A549 (cell line): ENCODE results near the gene LEFTY1. TPM values are rescaled to one million over a fixed set of nuclear protein-coding genes. Genes with fewer than 3 reads are reported as not detected.

Source experiments
- ATAC-seq, 2 experiments: fragments of 200-7000 bp in 1 of 2; fragments of >200 bp in 1 of 2; cut with Nextera tagmentation in 1 of 2; cut with Tn5 transposase in 1 of 2; 3 replicates each; pipeline versions ENCODE4 v1.8.0 to v1.9.1; 2018 to 2020; ENCODE audit warnings: mild to moderate bottlenecking in 1 of 2, moderate library complexity in 1 of 2
- CTCF ChIA-PET: fragments of 300-600 bp; sonication (Branson Sonifier 250); formaldehyde crosslinking; extraction: SDS; loops from one replicate; lab custom pipeline; 2021; ENCODE audit warnings: antibody characterized with exemption, inconsistent platforms; lab: Yijun Ruan, JAX
- POLR2A ChIA-PET: fragments of 350-600 bp; formaldehyde crosslinking; extraction: SDS; loops from one replicate; lab custom pipeline; 2021; ENCODE audit warnings: antibody characterized with exemption, inconsistent platforms; lab: Yijun Ruan, JAX
- DNase-seq, 2 experiments: peaks; one replicate each; pipeline versions ENCODE4 v3.0.0 to v3.0.0-alpha.2; 2011 to 2016; ENCODE audit warnings: low read depth in 1 of 2, low spot score in 1 of 2
- FAIRE-seq: peaks from 2 replicates; lab custom pipeline; 2011; peaks lifted over from hg19 to GRCh38; lab: Jason Lieb, UNC
- H3K27ac ChIP-seq, 2 experiments: fragments of >200 bp; sonication (Bioruptor Twin); formaldehyde crosslinking; 3 replicates each; pipeline ENCODE4 v1.5.1; 2016 to 2017
- H3K4me1 ChIP-seq: fragments of >200 bp; sonication (Bioruptor Twin); formaldehyde crosslinking; 3 replicates; pipeline ENCODE4 v1.6.1; 2016
- H3K4me2 ChIP-seq: fragments of >200 bp; sonication (Bioruptor Twin); formaldehyde crosslinking; 3 replicates; pipeline ENCODE4 v1.6.1; 2016
- H3K4me3 ChIP-seq: fragments of >200 bp; sonication (Bioruptor Twin); formaldehyde crosslinking; 3 replicates; pipeline ENCODE4 v1.5.1; 2016
- H3K9me3 ChIP-seq: fragments of >200 bp; sonication (Bioruptor Twin); formaldehyde crosslinking; 3 replicates; pipeline ENCODE4 v1.6.1; 2016
- ATOH8 ChIP-seq: fragments of 250-450 bp; sonication (Bioruptor Pico); IDR thresholded peaks from 2 replicates; pipeline ENCODE4 v1.5.0; 2020; ENCODE audit warnings: low read depth, mild to moderate bottlenecking, moderate library complexity
- BCL3 ChIP-seq: fragments of >200 bp; sonication (Bioruptor Twin); formaldehyde crosslinking; IDR thresholded peaks from 3 replicates; pipeline ENCODE4 v1.6.1; 2016
- CBX2 ChIP-seq: fragments of 200-600 bp; sonication (generic); IDR thresholded peaks from 2 replicates; pipeline ENCODE4 v1.6.1; 2016; ENCODE audit warnings: low read depth, mild to moderate bottlenecking, borderline replicate concordance
- ESRRA ChIP-seq: fragments of 150-350 bp; IDR thresholded peaks from 2 replicates; pipeline ENCODE4 v1.6.1; 2014; ENCODE audit warnings: mild to moderate bottlenecking, low read length, borderline replicate concordance
- FOSB ChIP-seq: fragments of 250-450 bp; sonication (Bioruptor Pico); IDR thresholded peaks from 2 replicates; pipeline ENCODE4 v1.5.0; 2020; ENCODE audit warnings: mild to moderate bottlenecking, moderate library complexity
- FOSL2 ChIP-seq, 2 experiments: fragments of 450-650 bp in 1 of 2; fragments of >200 bp in 1 of 2; sonication (Bioruptor Twin) in 1 of 2; formaldehyde crosslinking; IDR thresholded peaks; 2 replicates each; pipeline versions ENCODE4 v1.5.0 to v1.6.1; 2016 to 2020; ENCODE audit warnings: mild to moderate bottlenecking in 1 of 2, moderate library complexity in 1 of 2
- HES2 ChIP-seq: fragments of >200 bp; sonication (Bioruptor Twin); formaldehyde crosslinking; IDR thresholded peaks from 2 replicates; pipeline ENCODE4 v1.6.1; 2016
- HOXA7 ChIP-seq: fragments of 250-450 bp; sonication (Bioruptor Pico); IDR thresholded peaks from 2 replicates; pipeline ENCODE4 v1.5.0; 2020; ENCODE audit warnings: mild to moderate bottlenecking, moderate library complexity
- HOXB13 ChIP-seq: fragments of 250-450 bp; sonication (Bioruptor Pico); IDR thresholded peaks from 2 replicates; pipeline ENCODE4 v1.5.0; 2020; ENCODE audit warnings: low read depth, mild to moderate bottlenecking, moderate library complexity
- JUN ChIP-seq, 2 experiments: fragments of >200 bp; sonication (Bioruptor Twin); formaldehyde crosslinking; IDR thresholded peaks; 2 replicates in 1 of 2; 3 replicates in 1 of 2; pipeline ENCODE4 v1.6.1; 2016 to 2017
- MYC ChIP-seq: IDR thresholded peaks from 2 replicates; pipeline ENCODE4 v1.6.1; 2012; ENCODE audit warnings: mild to moderate bottlenecking, inconsistent platforms, low read length, improper control_type of control experiment, borderline replicate concordance
- PBX3 ChIP-seq: IDR thresholded peaks from 2 replicates; pipeline ENCODE4 v1.6.1; 2012
- PHF8 ChIP-seq: fragments of 200-600 bp; sonication (generic); IDR thresholded peaks from 2 replicates; pipeline ENCODE4 v1.6.1; 2016; ENCODE audit warnings: low read depth, mild to moderate bottlenecking, antibody characterized with exemption, moderate library complexity, borderline replicate concordance
- POLR2AphosphoS2 ChIP-seq: conservative IDR thresholded peaks from 2 replicates; pipeline ENCODE4 v1.6.1; 2012; ENCODE audit warnings: low read length, improper control_type of control experiment, inconsistent platforms
- RARB ChIP-seq: fragments of 250-450 bp; sonication (Bioruptor Pico); IDR thresholded peaks from 2 replicates; pipeline ENCODE4 v1.8.0; 2021; ENCODE audit warnings: mild to moderate bottlenecking, moderate library complexity
- REST ChIP-seq: fragments of 200-600 bp; sonication (generic); IDR thresholded peaks from 2 replicates; pipeline ENCODE4 v1.6.1; 2016; ENCODE audit warnings: antibody characterized with exemption, mild to moderate bottlenecking, moderate library complexity
- RNF2 ChIP-seq: fragments of 200-600 bp; sonication (generic); IDR thresholded peaks from 2 replicates; pipeline ENCODE4 v1.6.1; 2016; ENCODE audit warnings: low read depth, mild to moderate bottlenecking, antibody characterized with exemption, moderate library complexity, borderline replicate concordance
- SREBF2 ChIP-seq: fragments of 450-650 bp; IDR thresholded peaks from 2 replicates; pipeline ENCODE4 v1.6.1; 2014; ENCODE audit warnings: mild to moderate bottlenecking, moderate library complexity
- TP53 ChIP-seq: fragments of 250-450 bp; sonication (Bioruptor Pico); IDR thresholded peaks from 2 replicates; pipeline ENCODE4 v1.5.0; 2021; ENCODE audit warnings: mild to moderate bottlenecking, moderate library complexity
- ZC3H11A ChIP-seq: fragments of 450-650 bp; IDR thresholded peaks from 2 replicates; pipeline ENCODE4 v1.6.1; 2014; ENCODE audit warnings: antibody characterized with exemption, mild to moderate bottlenecking
- ZNF302 ChIP-seq: fragments of 250-450 bp; sonication (Bioruptor Pico); IDR thresholded peaks from 2 replicates; pipeline ENCODE4 v1.9.0; 2021; ENCODE audit warnings: inconsistent platforms, mild to moderate bottlenecking, moderate library complexity
- ZSCAN20 ChIP-seq: fragments of 250-450 bp; sonication (Bioruptor Pico); IDR thresholded peaks from 2 replicates; pipeline ENCODE4 v1.8.0; 2022; ENCODE audit warnings: mild to moderate bottlenecking, moderate library complexity
- WGBS: methylation state at CpG from one replicate; pipeline ENCODE4 v1.1.6; 2017; ENCODE audit errors: missing lambda C conversion rate; 5-methylcytosine and 5-hydroxymethylcytosine counted together
- polyA plus RNA-seq, 4 experiments: library from polyadenylated mRNA; depleted of rRNA in 3 of 4; stranded (reverse); fragments of >200 nt; fragmentation: RNase III in 1 of 4; extraction: RNeasy Plus Mini Kit Qiagen cat#74134 plus additional on column Dnase treatment in 1 of 4; gene quantifications; 2 replicates in 3 of 4; 3 replicates in 1 of 4; pipeline ENCODE4 v1.2.3, GENCODE V29; 2011 to 2017

LEFTY1 gene
- polyA plus RNA-seq, 2 of the 4 experiments (the other 2 are of a cell fraction), result 0.10 to 1.00 TPM

GRCh38 chr1:225896494-225896893 is 7.5 kb upstream of the LEFTY1 start:
- H3K4me2 ChIP-seq, result no peak overlapping the region; the same call in 2 of the 3 replicates
- ATAC-seq (no peak), DNase-seq (no peak), FAIRE-seq (no peak)
- CTCF ChIA-PET, result interaction anchor here (1.2 to 7.3 kb wide), 4 partner anchors 15 to 415 kb away, joined by 3 to 53 read pairs (median 4); no protein-coding TSS in a partner anchor
- H3K9me3 ChIP-seq, result no peaks in the 10 kb centered on the region
- peaks cover 6% of the 10 kb centered on the region for H3K4me1 ChIP-seq
- TF ChIP-seq TP53 (CRISPR knock-in tag), result no peak
- no peak for TF ChIP-seq CBX2
- no peak for TF ChIP-seq ESRRA
- no peak for TF ChIP-seq HOXB13
- TF ChIP-seq POLR2AphosphoS2, result no peak
- POLR2A ChIA-PET, result no interaction called here
- no peak overlapping the region for H3K4me3 ChIP-seq
- 76% methylated on average over 5 of the region's 5 CpGs for WGBS
- H3K27ac ChIP-seq, result no peak overlapping the region

GRCh38 chr1:225892307-225892706 is 3.4 kb upstream of the LEFTY1 start:
- ATAC-seq (no peak), FAIRE-seq (no peak), DNase-seq (no peak)
- Histone ChIP-seq H3K4me1 (peaks cover 35% of the 10 kb centered on the region), H3K4me2 (no peak overlapping the region), H3K27ac (no peak overlapping the region), H3K4me3 (no peak overlapping the region), H3K9me3 (no peaks in the 10 kb centered on the region)
- CTCF ChIA-PET, result interaction anchor here (1.8 to 19.4 kb wide), 2 partner anchors 10 to 15 kb away, joined by 7 to 207 read pairs; partner anchors contain the start of gene TMEM63A
- POLR2A ChIA-PET, result no interaction called here
- WGBS, result 79% methylated on average over 6 of the region's 6 CpGs
- TF ChIP-seq MYC (no peak), PHF8 (no peak), ESRRA (no peak), HES2 (no peak), FOSB (CRISPR knock-in tag) (no peak), ZC3H11A (no peak), BCL3 (no peak)

- ChIA-PET CTCF (interaction anchor here (1.1 to 19.4 kb wide), 4 partner anchors 9 to 417 kb away, joined by 3 to 207 read pairs (median 5); partner anchors contain the start of gene TMEM63A), POLR2A (interaction anchor here (1.6 kb wide), 1 partner anchor 9 kb away, joined by 4 read pairs; the partner anchor contains the start of gene TMEM63A)
- H3K4me2 ChIP-seq, result no peak overlapping the region
- FAIRE-seq (no peak), ATAC-seq (peak in 1 of 2 experiments; percentile 12; a peak in 2 of 6 replicates), DNase-seq (peak in 1 of 2 experiments; percentile 36)
- no peaks in the 10 kb centered on the region for H3K9me3 ChIP-seq
- 86% methylated on average over 14 of the region's 14 CpGs for WGBS
- H3K27ac ChIP-seq, result peak overlapping the region in 1 of 2 experiments; percentile 22; a peak in 1 of 6 replicates
- H3K4me1 ChIP-seq, result peaks cover 33% of the 10 kb centered on the region
- no peak overlapping the region for H3K4me3 ChIP-seq
- no peak for TF ChIP-seq REST
- no peak for TF ChIP-seq RNF2
- TF ChIP-seq FOSB (CRISPR knock-in tag), result no peak
- TF ChIP-seq JUN (IDR thresholded peaks at IDR 0.05), result no peak
- TF ChIP-seq FOSL2 (IDR thresholded peaks at IDR 0.05), result no peak
- no peak for TF ChIP-seq FOSL2 (CRISPR knock-in tag; IDR thresholded peaks at IDR 0.05)
- no peak for TF ChIP-seq HOXA7
- TF ChIP-seq PBX3, result no peak
- no peak for TF ChIP-seq ZNF302 (CRISPR knock-in tag)
- TF ChIP-seq CBX2, result no peak
- no peak for TF ChIP-seq ATOH8 (CRISPR knock-in tag)
- TF ChIP-seq RARB (CRISPR knock-in tag), result no peak
- TF ChIP-seq SREBF2, result no peak
- no peak for TF ChIP-seq ZC3H11A
- no peak for TF ChIP-seq BCL3
- no peak for TF ChIP-seq ZSCAN20 (CRISPR knock-in tag)
- TF ChIP-seq, all 56 proteins: peak for 0
Observed at GRCh38 chr1:225891229-225891972, 2.5 kb upstream of the LEFTY1 start.
